ENCODE results near the gene GPER1. TPM values are rescaled to one million over a fixed set of nuclear protein-coding genes. Genes with fewer than 3 reads are reported as not detected.
"Not testable (repeated sequence)": the region's sequence is repeated elsewhere in the genome, so short reads cannot be mapped to it uniquely, and the experiment has no call there.

The GPER1 gene
- total RNA-seq (1.6 and 5.2 TPM in 2 replicates), polyA plus RNA-seq (1.7 and 3.4 TPM in 2 replicates)

DNA sequence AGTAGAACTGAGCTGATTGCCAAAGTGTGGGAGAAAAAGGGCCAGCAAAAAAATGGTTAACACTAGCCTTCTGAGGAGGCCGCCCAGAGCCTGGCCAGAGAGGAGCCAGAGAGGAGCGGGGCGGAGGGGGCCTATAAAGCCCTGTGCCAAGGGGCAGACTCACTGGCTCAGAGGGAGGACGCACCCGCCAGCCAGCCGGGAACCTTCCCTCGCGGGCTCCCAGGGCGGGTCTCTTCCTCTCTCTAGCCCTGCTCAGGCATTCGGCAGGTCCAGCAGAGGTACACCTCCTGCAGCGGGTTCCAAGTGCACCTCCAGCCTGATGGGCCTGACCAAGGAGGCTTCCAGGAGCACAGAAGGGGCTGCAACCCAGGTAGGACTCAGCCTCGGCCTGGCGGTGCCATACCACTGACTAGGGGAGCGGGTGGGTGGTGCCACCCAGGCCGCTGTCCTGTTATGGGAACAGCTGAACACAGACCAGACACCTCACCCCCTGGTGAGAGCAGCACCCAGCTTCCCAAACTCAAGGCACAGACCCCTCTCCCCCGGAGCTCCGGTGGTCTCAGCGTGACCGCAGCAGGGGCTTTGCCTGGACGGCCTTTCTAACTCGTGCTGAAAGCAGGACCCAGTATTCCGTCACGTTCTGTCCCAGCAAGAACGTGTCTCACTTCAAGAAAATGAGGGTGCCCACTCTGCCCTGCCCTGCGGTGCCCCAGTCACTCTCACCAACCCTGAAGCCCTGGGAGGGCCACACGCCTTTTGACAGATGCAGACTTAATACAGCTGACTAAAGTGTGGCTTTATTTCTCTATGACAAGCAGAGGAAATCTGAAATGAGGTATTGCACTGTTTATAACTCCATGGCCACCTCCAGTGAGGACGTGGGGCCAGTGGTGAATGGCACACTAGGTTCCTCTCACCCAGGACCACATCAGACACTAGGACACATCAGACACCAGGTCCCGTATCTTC lies at the start of gene GPER1:
Gene GPER1, plus strand, starts transcription at position 162 of the 969 bp plus-strand sequence. CDS start 3,616 bp downstream, outside the sequence.
- H3K4me3 ChIP-seq, result peak within 1 kb of the TSS; percentile 7
- TF ChIP-seq CTCF (IDR thresholded peaks at IDR 0.05; ENCODE audit: low read depth, low read length), result no peak
- no peaks in the 10 kb centered on the region for H3K27me3 ChIP-seq
- H3K27ac ChIP-seq, result peak within 1 kb of the TSS; percentile 30
- H3K36me3 ChIP-seq, result no peaks in the 10 kb centered on the region
- H3K4me1 ChIP-seq (ENCODE audit: low read depth), result peaks cover 8% of the 10 kb centered on the region
- peak; percentile 59 to 75 for DNase-seq (ENCODE audit: low read depth in 1 of 2, low spot score in 1 of 2)
- H3K9me3 ChIP-seq (ENCODE audit: low read depth), result no peaks in the 10 kb centered on the region

DNA sequence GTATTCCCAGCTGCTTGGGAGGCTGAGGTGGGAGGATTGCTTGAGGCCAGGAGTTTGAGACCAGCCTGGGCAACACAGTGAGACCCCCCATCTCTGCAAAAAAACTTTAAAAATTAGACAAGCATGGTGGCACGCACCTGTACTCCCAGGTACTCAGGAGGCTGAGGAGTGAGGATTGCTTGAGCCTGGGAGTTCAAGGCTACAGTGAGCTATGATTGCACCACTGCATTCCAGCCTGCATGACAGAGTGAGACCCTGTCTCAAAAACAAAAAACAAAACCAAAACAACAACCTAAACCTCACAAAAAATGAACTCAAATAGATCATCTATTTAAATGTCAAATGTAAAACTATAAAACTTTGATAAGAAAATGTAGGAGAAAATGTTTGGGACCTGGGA lies 47.7 kb upstream of the GPER1 start:
- H3K36me3 ChIP-seq; H3K27ac ChIP-seq; H3K9me3 ChIP-seq (ENCODE audit: low read depth); H3K27me3 ChIP-seq; DNase-seq (ENCODE audit: low read depth in 1 of 2, low spot score in 1 of 2); H3K4me3 ChIP-seq: not testable (repeated sequence)
- peaks cover 20% of the 10 kb centered on the region for H3K4me1 ChIP-seq (ENCODE audit: low read depth)

DNA sequence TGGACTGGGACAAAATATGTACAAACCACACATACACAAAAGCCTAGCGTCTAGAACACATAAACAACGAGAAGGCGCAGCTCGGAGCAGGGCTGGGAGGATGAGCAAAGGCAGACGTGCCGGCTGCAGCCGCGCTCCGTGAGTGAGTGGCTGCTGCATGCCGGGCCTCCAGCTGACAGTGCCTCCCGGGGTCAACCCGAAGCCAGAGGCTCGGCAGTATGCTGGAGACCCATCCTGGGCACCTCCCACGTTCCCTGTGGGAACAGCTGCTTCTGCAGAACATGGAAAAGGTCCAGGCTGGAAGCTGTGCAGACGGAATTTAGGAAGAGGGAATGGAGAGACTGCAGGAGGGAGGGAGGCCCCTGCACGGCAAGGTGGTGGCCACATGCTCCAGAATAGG lies 47.1 kb upstream of the GPER1 start:
- no peaks in the 10 kb centered on the region for H3K9me3 ChIP-seq (ENCODE audit: low read depth)
- TF ChIP-seq CTCF (IDR thresholded peaks at IDR 0.05; ENCODE audit: low read depth, low read length), result no peak
- peak in 1 of 2 donors; percentile 76 for DNase-seq (ENCODE audit: low read depth in 1 of 2, low spot score in 1 of 2)
- H3K36me3 ChIP-seq, result no peaks in the 10 kb centered on the region
- H3K27ac ChIP-seq, result no peak overlapping the region
- no peaks in the 10 kb centered on the region for H3K27me3 ChIP-seq
- peaks cover 26% of the 10 kb centered on the region for H3K4me1 ChIP-seq (ENCODE audit: low read depth)
- no peak overlapping the region for H3K4me3 ChIP-seq

- Histone ChIP-seq H3K36me3 (no peaks in the 10 kb centered on the region), H3K27me3 (no peaks in the 10 kb centered on the region), H3K4me3 (no peak overlapping the region), H3K27ac (peak overlapping the region; percentile 97), H3K4me1 (ENCODE audit: low read depth) (peaks cover 26% of the 10 kb centered on the region), H3K9me3 (ENCODE audit: low read depth) (no peaks in the 10 kb centered on the region)
- TF ChIP-seq CTCF (IDR thresholded peaks at IDR 0.05; ENCODE audit: low read depth, low read length), result no peak
- DNase-seq (ENCODE audit: low read depth in 1 of 2, low spot score in 1 of 2), result peak in 1 of 2 donors; percentile 37
Observed at GRCh38 chr7:1041551-1042491, 46.1 kb upstream of the GPER1 start.

GRCh38 chr7:1042492-1042833 lies 45.5 kb upstream of the GPER1 start:
- TF ChIP-seq CTCF (IDR thresholded peaks at IDR 0.05; ENCODE audit: low read depth, low read length), result no peak
- Histone ChIP-seq H3K4me1 (ENCODE audit: low read depth) (peaks cover 26% of the 10 kb centered on the region), H3K4me3 (no peak overlapping the region)

More at GRCh38 chr7:1042492-1042833, 45.5 kb upstream of the GPER1 start:
- H3K9me3 ChIP-seq (ENCODE audit: low read depth), result no peaks in the 10 kb centered on the region
- H3K27me3 ChIP-seq, result no peaks in the 10 kb centered on the region
- H3K27ac ChIP-seq, result peak overlapping the region; percentile 97
- DNase-seq (ENCODE audit: low read depth in 1 of 2, low spot score in 1 of 2), result no peak
- no peaks in the 10 kb centered on the region for H3K36me3 ChIP-seq

Measured in cardiac muscle cell (in vitro differentiated cells and primary cell).